ENCODE data around the gene HOXC6. TPM values are rescaled to one million over a fixed set of nuclear protein-coding genes. Genes with fewer than 3 reads are reported as not detected.

Gene HOXC6
- total and polyA plus RNA-seq, 2 of the 13 experiments (the other 11 are each of a cell fraction or from before 2014, with no cell fraction given): not detected

- no peak for TF ChIP-seq RERE (CRISPR knock-in tag; IDR thresholded peaks at IDR 0.05; ENCODE audit: low read depth)
These were observed 22.2 kb upstream of the HOXC6 start (continued) for GRCh38 chr12:54005853-54006558.

GRCh38 chr12:54006559-54007220 is 21.6 kb upstream of the HOXC6 start:
- POLR2A ChIA-PET: interaction anchor here (1.4 kb wide), 1 partner anchor 273 kb away, joined by 3 read pairs; the partner anchor contains the start of genes CBX5 and HNRNPA1
- Histone ChIP-seq H3K4me1 (ENCODE audit: insufficient read depth, low read length) (peaks cover 30% of the 10 kb centered on the region), H3K79me2 (ENCODE audit: insufficient read depth, low read length) (no peaks in the 10 kb centered on the region), H2AFZ (ENCODE audit: low read length) (no peak overlapping the region), H3K4me2 (ENCODE audit: low read depth, low read length) (peak overlapping the region; percentile 73), H4K20me1 (ENCODE audit: insufficient read depth, low read length) (no peaks in the 10 kb centered on the region), H3K4me3 (replicated peaks in 1 of 3; ENCODE audit: insufficient read depth in 1 of 3, low read depth in 2 of 3, low read length in 3 of 3) (peak overlapping the region in 1 of 3 experiments; percentile 48; a peak in 1 of 6 replicates), H3K9ac (ENCODE audit: insufficient read depth, low read depth, low read length) (no peak overlapping the region), H3K36me3 (replicated peaks in 1 of 2; ENCODE audit: control insufficient read depth in 1 of 2, insufficient read depth in 2 of 2, low read length in 2 of 2) (no peaks in the 10 kb centered on the region), H3K27me3 (ENCODE audit: control insufficient read depth in 1 of 2, insufficient read depth in 2 of 2, low read length in 2 of 2) (peaks cover 30 to 91% of the 10 kb centered on the region in 2 experiments), H3K9me3 (ENCODE audit: low read length) (no peaks in the 10 kb centered on the region), H3K27ac (ENCODE audit: extremely low read length, insufficient read depth, low read length) (no peak overlapping the region)
- intact Hi-C loops (cut with micrococcal nuclease; ENCODE audit: unreplicated experiment) (loop anchor here (1.0 to 10.0 kb wide), 4 partner anchors 185 to 358 kb away; partner anchors contain the start of gene GPR84), in situ Hi-C loops (cut with HindIII; ENCODE audit: extremely low pct_ligation_motif_present, low pct_unique_long_range_greater_than_20kb) (no loop called here)
- BruUV-seq (replicated peaks): no TSS peak
- FAIRE-seq (no peak), ATAC-seq (peak; percentile 50), DNase-seq (ENCODE audit: low spot score) (no peak)
- TF ChIP-seq ZNF75D (CRISPR knock-in tag; IDR thresholded peaks at IDR 0.05; ENCODE audit: borderline replicate concordance): no peak
- TF ChIP-seq ZBTB34 (CRISPR knock-in tag; IDR thresholded peaks at IDR 0.05): no peak
- TF ChIP-seq ZSCAN20 (CRISPR knock-in tag; IDR thresholded peaks at IDR 0.05; ENCODE audit: borderline replicate concordance): no peak
- TF ChIP-seq CREBL2 (CRISPR knock-in tag; IDR thresholded peaks at IDR 0.05; ENCODE audit: borderline replicate concordance): no peak
- 0 out of 2 replicates have a peak, but pooled peaks have one; percentile 11 for TF ChIP-seq RNF2 (conservative IDR thresholded peaks at IDR 0.05; ENCODE audit: low read depth)
- no peak for TF ChIP-seq RXRA (CRISPR knock-in tag; IDR thresholded peaks at IDR 0.05)
- no peak for TF ChIP-seq ZNF121 (CRISPR knock-in tag; IDR thresholded peaks at IDR 0.05)
- no peak for TF ChIP-seq PBX2 (CRISPR knock-in tag; IDR thresholded peaks at IDR 0.05)
- no peak for TF ChIP-seq GABPA (IDR thresholded peaks at IDR 0.05; ENCODE audit: low read depth, low read length)
- TF ChIP-seq GABPA (CRISPR knock-in tag; IDR thresholded peaks at IDR 0.05; ENCODE audit: low read depth): no peak
- TF ChIP-seq ZNF230 (CRISPR knock-in tag; IDR thresholded peaks at IDR 0.05): 0 out of 2 replicates have a peak, but pooled peaks have one; percentile 30
- 15% methylated on average over 16 of the region's 22 CpGs for WGBS (ENCODE audit: low lambda C conversion rate)
- CTCF ChIA-PET (ENCODE audit: low intra/inter-chr PET ratio, low total read pairs): interaction anchor here (0.7 to 3.3 kb wide), 7 partner anchors 18 to 210 kb away, joined by 3 to 48 read pairs (median 9); no protein-coding TSS in a partner anchor

All from HepG2 (cell line).